Left lung (tissue), 10 donors: Measurements from ENCODE around the gene AKAP13. TPM values are rescaled to one million over a fixed set of nuclear protein-coding genes. Genes with fewer than 3 reads are reported as not detected.

Source experiments
- ATAC-seq: fragments of 200-7000 bp; cut with Tn5 transposase; one replicate; pipeline ENCODE4 v1.9.1; 2020; ENCODE audit warnings: moderate library complexity
- DNase-seq, 4 donors: peaks; one replicate each; pipeline ENCODE4 v3.0.0-alpha.2; 2013 to 2020
- H3K27ac ChIP-seq, 2 donors: fragments of 200-600 bp; sonication (generic) in 1 of 2; one replicate each; pipeline versions ENCODE4 v1.5.0 to v1.8.0; 2020 to 2021
- H3K27me3 ChIP-seq, 2 donors: fragments of 200-600 bp; sonication (generic) in 1 of 2; one replicate each; pipeline versions ENCODE4 v1.5.0 to v1.8.0; 2020 to 2021
- H3K36me3 ChIP-seq, 2 donors: fragments of 200-600 bp; sonication (generic) in 1 of 2; one replicate each; pipeline versions ENCODE4 v1.5.0 to v1.8.0; 2020 to 2021
- H3K4me1 ChIP-seq, 2 donors: fragments of 200-600 bp; one replicate each; pipeline ENCODE4 v1.8.0; 2021
- H3K4me3 ChIP-seq, 2 donors: fragments of 200-600 bp; sonication (generic) in 1 of 2; one replicate each; pipeline versions ENCODE4 v1.5.0 to v1.8.0; 2020 to 2021; ENCODE audit warnings: mild to moderate bottlenecking in 1 of 2
- H3K9me3 ChIP-seq, 2 donors: fragments of 200-600 bp; sonication (generic) in 1 of 2; one replicate each; pipeline versions ENCODE4 v1.5.0 to v1.8.0; 2020 to 2021
- intact Hi-C, 2 donors: fragments of 100-400 bp; cut with DNase I; formaldehyde crosslinking; loops; one replicate each; pipeline versions ENCODE4 v1.11.2 to v1.14.2; 2022
- polyA plus RNA-seq, 6 donors: library from polyadenylated mRNA; unstranded; fragments of 120-200 nt; gene quantifications; one replicate each; pipeline ENCODE4 v1.2.1, GENCODE V29; 2013; ENCODE audit not compliant: insufficient read length in 6 of 6
- total RNA-seq, 2 donors: library from RNA; stranded (reverse); fragmentation: NEBNext Ultra II Directional; extraction: Animal tissue kit (Norgen Biotek cat#: 25700); gene quantifications; one replicate each; pipeline ENCODE4 v1.2.1, GENCODE V29; 2021
- TF ChIP-seq, protein P1 (sequence below), 2 donors: fragments of 200-600 bp; sonication (generic) in 1 of 2; IDR thresholded peaks; one replicate each; pipeline versions ENCODE4 v1.5.0 to v1.8.0; 2021; ENCODE audit warnings: antibody characterized with exemption in 2 of 2
- donor health status: DM: no; HTN: yes; CAD: no.
- donor health status: DM: no; HTN: no; CAD: no.

AKAP13 gene
- total and polyA plus RNA-seq, 8 donors = 93.6 to 346 (median 102) TPM

DNA sequence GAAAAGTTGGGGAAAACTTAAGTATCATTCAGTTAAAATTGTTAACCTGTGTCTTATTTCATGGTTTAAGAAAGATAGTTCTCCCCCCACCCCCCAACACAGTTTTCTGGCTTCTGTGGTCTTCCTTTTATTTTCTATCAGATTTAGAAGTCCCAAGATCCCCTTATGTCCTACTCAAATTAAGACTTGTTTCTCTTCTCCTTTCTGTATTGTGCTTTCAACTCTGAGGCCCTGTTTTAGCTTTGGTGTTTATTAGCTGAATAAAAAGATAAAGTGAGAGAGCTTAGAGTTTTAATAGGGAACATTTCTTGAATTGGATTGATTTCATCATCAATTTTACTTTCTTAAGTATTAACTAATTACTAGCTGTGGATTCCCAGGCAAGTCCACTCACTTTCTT lies 62.6 kb downstream of the AKAP13 start:
- no peaks in the 10 kb centered on the region for H3K9me3 ChIP-seq
- DNase-seq (no peak), ATAC-seq (peak; percentile 9)
- H3K4me1 ChIP-seq = peaks cover 14 to 20% of the 10 kb centered on the region in 2 donors
- H3K27ac ChIP-seq = peak overlapping the region; percentile 49 to 69
- H3K36me3 ChIP-seq = no peaks in the 10 kb centered on the region
- TF ChIP-seq, protein P1, sequence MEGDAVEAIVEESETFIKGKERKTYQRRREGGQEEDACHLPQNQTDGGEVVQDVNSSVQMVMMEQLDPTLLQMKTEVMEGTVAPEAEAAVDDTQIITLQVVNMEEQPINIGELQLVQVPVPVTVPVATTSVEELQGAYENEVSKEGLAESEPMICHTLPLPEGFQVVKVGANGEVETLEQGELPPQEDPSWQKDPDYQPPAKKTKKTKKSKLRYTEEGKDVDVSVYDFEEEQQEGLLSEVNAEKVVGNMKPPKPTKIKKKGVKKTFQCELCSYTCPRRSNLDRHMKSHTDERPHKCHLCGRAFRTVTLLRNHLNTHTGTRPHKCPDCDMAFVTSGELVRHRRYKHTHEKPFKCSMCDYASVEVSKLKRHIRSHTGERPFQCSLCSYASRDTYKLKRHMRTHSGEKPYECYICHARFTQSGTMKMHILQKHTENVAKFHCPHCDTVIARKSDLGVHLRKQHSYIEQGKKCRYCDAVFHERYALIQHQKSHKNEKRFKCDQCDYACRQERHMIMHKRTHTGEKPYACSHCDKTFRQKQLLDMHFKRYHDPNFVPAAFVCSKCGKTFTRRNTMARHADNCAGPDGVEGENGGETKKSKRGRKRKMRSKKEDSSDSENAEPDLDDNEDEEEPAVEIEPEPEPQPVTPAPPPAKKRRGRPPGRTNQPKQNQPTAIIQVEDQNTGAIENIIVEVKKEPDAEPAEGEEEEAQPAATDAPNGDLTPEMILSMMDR (IDR thresholded peaks at IDR 0.05) = no peak
- H3K4me3 ChIP-seq = no peak overlapping the region
- intact Hi-C loops = no loop called here
- no peaks in the 10 kb centered on the region for H3K27me3 ChIP-seq

DNA sequence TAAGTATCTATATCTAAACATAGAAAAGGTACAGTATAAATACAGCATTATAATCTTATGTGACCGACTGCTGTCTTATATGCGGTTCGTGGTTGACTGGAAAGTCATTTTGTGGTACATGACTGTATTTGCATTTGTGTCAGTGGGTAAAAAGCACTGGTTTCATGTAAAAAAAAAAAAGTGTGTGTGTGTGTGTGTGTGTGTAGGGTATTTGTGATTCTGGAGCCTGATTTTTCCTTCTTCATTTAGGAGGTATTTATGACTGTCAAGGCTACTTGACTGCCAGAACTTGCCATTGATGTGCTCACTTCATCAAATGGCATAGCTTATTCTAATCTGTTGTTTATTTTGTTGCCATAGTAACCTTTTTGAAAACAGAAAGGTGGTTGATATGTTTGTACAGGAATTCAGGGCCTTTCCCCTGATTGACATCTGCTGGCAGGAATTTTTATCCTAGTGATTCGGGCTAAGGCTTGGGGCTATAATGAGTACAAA lies 63.2 kb downstream of the AKAP13 start:
- TF ChIP-seq, protein P1 (IDR thresholded peaks at IDR 0.05) = no peak
- peaks cover 14 to 20% of the 10 kb centered on the region in 2 donors for H3K4me1 ChIP-seq
- H3K36me3 ChIP-seq = no peaks in the 10 kb centered on the region
- DNase-seq = peak in 2 of 4 donors; percentile 39 to 64
- intact Hi-C loops = no loop called here
- peak; percentile 88 for ATAC-seq
- H3K27me3 ChIP-seq = no peaks in the 10 kb centered on the region
- no peaks in the 10 kb centered on the region for H3K9me3 ChIP-seq
- peak overlapping the region; percentile 49 to 69 for H3K27ac ChIP-seq
- H3K4me3 ChIP-seq = no peak overlapping the region

DNA sequence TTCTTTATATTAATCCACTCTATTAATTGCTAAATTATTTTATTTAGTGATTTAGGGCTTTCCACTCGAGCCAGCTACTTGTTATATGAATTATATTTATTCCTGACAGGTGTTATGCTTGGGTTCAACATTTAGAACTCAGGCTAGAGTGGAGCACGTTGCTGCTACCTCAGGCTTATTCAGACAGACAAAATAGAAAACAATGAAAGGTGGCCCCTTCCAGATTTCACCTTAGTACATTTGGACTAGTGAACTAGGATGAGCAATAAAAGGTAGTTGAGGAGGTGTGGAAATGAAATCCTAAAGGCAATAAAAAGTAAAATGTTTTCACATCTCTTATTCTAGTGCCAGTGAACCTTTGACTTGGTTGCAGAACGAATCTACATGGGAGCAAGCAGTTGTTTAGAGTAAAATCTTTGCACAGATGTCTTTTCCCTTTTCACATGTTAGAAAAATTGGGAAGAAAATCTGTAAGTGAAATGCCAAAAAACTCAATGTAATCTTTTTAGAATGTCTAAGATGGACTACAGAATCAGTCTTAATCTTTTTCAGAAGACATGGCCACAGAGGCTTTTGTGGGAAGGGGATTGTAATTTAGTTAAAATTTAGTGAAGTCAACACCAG lies 63.8 kb downstream of the AKAP13 start:
- intact Hi-C loops = no loop called here
- no peaks in the 10 kb centered on the region for H3K27me3 ChIP-seq
- DNase-seq = peak in 1 of 4 donors; percentile 23
- TF ChIP-seq, protein P1 (IDR thresholded peaks at IDR 0.05) = no peak
- H3K4me3 ChIP-seq = no peak overlapping the region
- H3K36me3 ChIP-seq = no peaks in the 10 kb centered on the region
- H3K9me3 ChIP-seq = no peaks in the 10 kb centered on the region
- peak overlapping the region; percentile 42 to 49 for H3K27ac ChIP-seq
- H3K4me1 ChIP-seq = peaks cover 14 to 20% of the 10 kb centered on the region in 2 donors
- peak; percentile 25 for ATAC-seq

DNA sequence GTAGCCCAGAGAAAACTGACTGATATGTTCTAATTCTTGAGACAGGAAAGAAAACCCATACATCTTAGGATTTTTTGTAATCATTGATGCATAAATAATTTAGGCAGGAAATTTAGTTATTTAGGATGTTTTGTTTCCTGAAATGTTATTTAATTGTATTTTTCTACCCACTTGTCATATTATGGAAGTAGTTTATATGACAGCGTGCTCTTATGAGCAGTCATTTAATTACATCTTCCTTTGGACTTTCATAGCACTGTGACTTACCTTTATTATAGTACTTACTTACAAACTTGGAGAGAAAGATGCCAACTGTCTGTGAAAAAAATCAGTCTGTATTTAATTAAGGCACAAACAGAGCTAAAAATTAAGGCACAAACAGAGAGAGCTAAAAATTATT lies 65.0 kb downstream of the AKAP13 start:
- intact Hi-C loops = no loop called here
- Histone ChIP-seq H3K9me3 (peaks cover 0 to 11% of the 10 kb centered on the region in 2 donors), H3K4me3 (no peak overlapping the region), H3K27me3 (no peaks in the 10 kb centered on the region), H3K27ac (peak overlapping the region in 1 of 2 donors; percentile 49), H3K4me1 (peaks cover 14 to 20% of the 10 kb centered on the region in 2 donors), H3K36me3 (no peaks in the 10 kb centered on the region)
- DNase-seq (no peak), ATAC-seq (no peak)
- TF ChIP-seq, protein P1 (IDR thresholded peaks at IDR 0.05) = no peak

DNA sequence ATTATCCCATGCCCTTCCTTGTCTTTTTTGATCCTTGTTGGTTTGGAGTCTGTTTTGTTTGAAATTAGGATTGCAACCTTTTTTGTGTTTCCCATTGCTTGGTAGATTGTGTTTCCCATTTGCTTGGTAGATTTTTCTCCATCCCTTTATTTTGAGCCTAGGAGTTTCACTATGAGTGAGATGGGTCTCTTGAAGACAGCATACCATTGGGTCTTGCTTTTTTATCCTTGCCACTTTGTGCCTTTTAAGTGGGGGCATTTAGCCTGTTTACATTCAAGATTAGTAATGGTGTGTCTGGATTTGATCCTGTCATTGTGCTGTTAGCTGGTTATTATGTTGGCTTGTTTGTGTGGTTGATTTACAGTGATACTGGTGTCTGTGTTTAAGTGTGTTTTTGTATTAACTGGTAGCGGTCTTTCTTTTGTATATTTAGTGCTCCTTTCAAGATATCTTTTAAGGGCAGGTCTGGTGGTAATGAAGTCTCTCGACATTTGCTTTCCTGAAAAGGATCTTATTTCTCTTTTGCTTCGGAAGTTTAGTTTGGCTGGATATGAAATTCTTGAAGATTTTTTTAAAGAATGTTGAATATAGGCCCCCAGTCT lies 70.8 kb downstream of the AKAP13 start:
- intact Hi-C loops = no loop called here
- TF ChIP-seq, protein P1 (IDR thresholded peaks at IDR 0.05) = no peak
- ATAC-seq = no peak
- peaks cover 0 to 23% of the 10 kb centered on the region in 2 donors for H3K9me3 ChIP-seq
- no peak for DNase-seq
- H3K36me3 ChIP-seq = no peaks in the 10 kb centered on the region
- H3K4me3 ChIP-seq = no peak overlapping the region
- H3K27ac ChIP-seq = no peak overlapping the region
- no peaks in the 10 kb centered on the region for H3K27me3 ChIP-seq
- H3K4me1 ChIP-seq = peaks cover 0 to 7% of the 10 kb centered on the region in 2 donors
